ENCODE results near the gene TIMELESS. TPM values are rescaled to one million over a fixed set of nuclear protein-coding genes. Genes with fewer than 3 reads are reported as not detected.

Gene TIMELESS
- total and polyA plus RNA-seq, 9 of the 15 experiments (the other 6 are each of a cell fraction or from before 2014, with no cell fraction given), result 11.9 to 59.2 (median 35.8) TPM

GRCh38 chr12:56487448-56488040 is 38.3 kb upstream of the TIMELESS start:
- POLR2A ChIA-PET, result interaction anchor here (0.8 to 1.6 kb wide), 2 partner anchors 18 to 27 kb away, joined by 3 to 8 read pairs; no protein-coding TSS in a partner anchor
- no peak for FAIRE-seq
- BruUV-seq (replicated peaks), result no TSS peak
- H3K9me3 ChIP-seq (replicated peaks; ENCODE audit: control insufficient read depth, insufficient read depth, low read depth, low read length), result no peaks in the 10 kb centered on the region
- intact Hi-C loops (cut with micrococcal nuclease), result no loop called here
- H2AFZ ChIP-seq (ENCODE audit: low read depth, low read length), result peak overlapping the region; percentile 35; the same call in 1 of the 2 replicates
- ATAC-seq, result peak; percentile 25
- no peaks in the 10 kb centered on the region for H3K36me3 ChIP-seq (ENCODE audit: control insufficient read depth, insufficient read depth, low read length)
- TF ChIP-seq MCM7 (IDR thresholded peaks at IDR 0.05) (no peak), EP300 (IDR thresholded peaks at IDR 0.05; ENCODE audit: low read length) (no peak), RBM17 (IDR thresholded peaks at IDR 0.05; ENCODE audit: borderline replicate concordance, low read depth, low read length) (no peak), ZNF830 (CRISPR knock-in tag; IDR thresholded peaks at IDR 0.05) (no peak), PRDM10 (IDR thresholded peaks at IDR 0.05; ENCODE audit: partially characterized antibody) (no peak), CSDE1 (IDR thresholded peaks at IDR 0.05) (no peak), FOSL1 (tag; conservative IDR thresholded peaks at IDR 0.05) (no peak)
- TF ChIP-seq, protein P1, sequence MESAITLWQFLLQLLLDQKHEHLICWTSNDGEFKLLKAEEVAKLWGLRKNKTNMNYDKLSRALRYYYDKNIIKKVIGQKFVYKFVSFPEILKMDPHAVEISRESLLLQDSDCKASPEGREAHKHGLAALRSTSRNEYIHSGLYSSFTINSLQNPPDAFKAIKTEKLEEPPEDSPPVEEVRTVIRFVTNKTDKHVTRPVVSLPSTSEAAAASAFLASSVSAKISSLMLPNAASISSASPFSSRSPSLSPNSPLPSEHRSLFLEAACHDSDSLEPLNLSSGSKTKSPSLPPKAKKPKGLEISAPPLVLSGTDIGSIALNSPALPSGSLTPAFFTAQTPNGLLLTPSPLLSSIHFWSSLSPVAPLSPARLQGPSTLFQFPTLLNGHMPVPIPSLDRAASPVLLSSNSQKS (CRISPR knock-in tag; IDR thresholded peaks at IDR 0.05), result no peak
- H3K27ac ChIP-seq (ENCODE audit: extremely low read depth, low read depth, low read length), result no peak overlapping the region
- no peaks in the 10 kb centered on the region for H3K79me2 ChIP-seq (ENCODE audit: control insufficient read depth, insufficient read depth, low read length)
- no peak overlapping the region for H3K4me3 ChIP-seq
- H3K4me2 ChIP-seq (ENCODE audit: insufficient read depth, low read length), result no peak overlapping the region
- 39% methylated on average over 23 of the region's 44 CpGs for WGBS (ENCODE audit: insufficient coverage, low coverage, missing lambda C conversion rate)
- H3K4me1 ChIP-seq (replicated peaks in 1 of 2; ENCODE audit: control insufficient read depth in 2 of 2, insufficient read depth in 2 of 2, low read length in 2 of 2), result peaks cover 7 to 17% of the 10 kb centered on the region in 2 experiments; a peak in 3 of 5 replicates
- peak overlapping the region in 1 of 2 experiments; percentile 45; a peak in 1 of 4 replicates for H3K9ac ChIP-seq (ENCODE audit: insufficient read depth in 1 of 2, low read depth in 2 of 2, low read length in 2 of 2)
- no peaks in the 10 kb centered on the region; the same call in 1 of the 2 replicates for H4K20me1 ChIP-seq (replicated peaks; ENCODE audit: control insufficient read depth, insufficient read depth, low read length)
- peaks cover 27 to 51% of the 10 kb centered on the region in 2 experiments for H3K27me3 ChIP-seq (ENCODE audit: control insufficient read depth in 2 of 2, insufficient read depth in 2 of 2, low read length in 2 of 2)
- no peak for DNase-seq (ENCODE audit: extremely low read depth in 1 of 4, low spot score in 3 of 4)
- H3K9me1 ChIP-seq (ENCODE audit: control insufficient read depth, insufficient read depth, low read length), result no peaks in the 10 kb centered on the region
- CTCF ChIA-PET (ENCODE audit: low intra/inter-chr PET ratio), result no interaction called here
- in situ Hi-C loops (cut with MboI), result no loop called here
